HUES48 (cell line): ENCODE data around the gene CYP46A1.
"Not testable (repeated sequence)": the region's sequence is repeated elsewhere in the genome, so short reads cannot be mapped to it uniquely, and the experiment has no call there.

Experiments
- H3K27ac ChIP-seq: one replicate; pipeline ENCODE4 v1.7.0; 2013; ENCODE audit warnings: low read depth, low read length, inconsistent platforms
- H3K27me3 ChIP-seq: 2 replicates; pipeline ENCODE4 v1.6.1; 2013; ENCODE audit warnings: mild to moderate bottlenecking, low read length; ENCODE audit not compliant: control insufficient read depth, insufficient read depth
- H3K36me3 ChIP-seq: 2 replicates; pipeline ENCODE4 v1.6.1; 2013; ENCODE audit warnings: low read length; ENCODE audit not compliant: control insufficient read depth, insufficient read depth
- H3K4me1 ChIP-seq: 2 replicates; pipeline ENCODE4 v1.6.1; 2013; ENCODE audit warnings: mild to moderate bottlenecking, low read length; ENCODE audit not compliant: control insufficient read depth, insufficient read depth
- H3K4me3 ChIP-seq: 2 replicates; pipeline ENCODE4 v1.5.1; 2013; ENCODE audit warnings: mild to moderate bottlenecking, low read depth, low read length
- H3K9ac ChIP-seq: 2 replicates; pipeline ENCODE4 v1.6.1; 2013; ENCODE audit warnings: mild to moderate bottlenecking, low read depth, low read length, moderate library complexity
- H3K9me3 ChIP-seq: 2 replicates; pipeline ENCODE4 v1.6.1; 2013; ENCODE audit warnings: low read length; ENCODE audit not compliant: control insufficient read depth, insufficient read depth

Gene CYP46A1

DNA sequence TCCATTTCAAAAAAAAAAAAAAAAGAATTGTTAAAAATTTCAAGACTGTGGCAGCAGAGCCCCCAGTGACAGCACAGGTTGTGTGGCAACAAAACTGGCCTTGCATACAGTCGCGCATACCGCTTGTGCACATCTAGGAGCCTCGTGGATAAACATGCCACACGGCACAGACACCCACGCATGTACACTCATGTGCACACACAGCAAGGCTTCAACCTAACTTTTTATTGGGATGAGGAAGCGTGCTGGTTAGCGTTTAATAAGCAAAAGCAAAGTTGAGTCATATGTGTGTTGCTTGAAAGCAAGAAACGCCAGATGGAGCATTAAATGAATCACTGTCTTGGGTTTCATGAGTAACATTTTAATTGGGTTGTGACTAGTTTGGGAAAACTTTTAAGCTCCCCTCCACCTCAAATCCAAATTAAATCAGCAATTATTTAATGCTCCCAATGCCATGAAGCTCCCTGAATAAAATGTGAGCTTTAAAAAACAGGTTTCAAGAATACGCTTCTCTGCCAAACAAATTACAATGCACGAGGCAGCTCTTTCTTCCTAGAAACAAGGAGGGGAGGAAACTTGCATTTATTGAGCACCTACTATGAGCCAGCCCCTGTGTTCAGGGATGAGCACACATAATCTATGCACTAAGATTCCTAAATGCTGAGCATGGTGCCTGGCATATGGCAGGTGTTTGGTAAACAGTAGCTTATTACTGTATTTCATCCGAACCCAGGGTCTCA, 73.4 kb downstream of the CYP46A1 start:
- Histone ChIP-seq H3K4me1 (peaks cover 24% of the 10 kb centered on the region), H3K36me3 (no peaks in the 10 kb centered on the region), H3K9ac (no peak overlapping the region), H3K27me3 (no peaks in the 10 kb centered on the region), H3K9me3 (no peaks in the 10 kb centered on the region), H3K4me3 (no peak overlapping the region), H3K27ac (no peak overlapping the region)

DNA sequence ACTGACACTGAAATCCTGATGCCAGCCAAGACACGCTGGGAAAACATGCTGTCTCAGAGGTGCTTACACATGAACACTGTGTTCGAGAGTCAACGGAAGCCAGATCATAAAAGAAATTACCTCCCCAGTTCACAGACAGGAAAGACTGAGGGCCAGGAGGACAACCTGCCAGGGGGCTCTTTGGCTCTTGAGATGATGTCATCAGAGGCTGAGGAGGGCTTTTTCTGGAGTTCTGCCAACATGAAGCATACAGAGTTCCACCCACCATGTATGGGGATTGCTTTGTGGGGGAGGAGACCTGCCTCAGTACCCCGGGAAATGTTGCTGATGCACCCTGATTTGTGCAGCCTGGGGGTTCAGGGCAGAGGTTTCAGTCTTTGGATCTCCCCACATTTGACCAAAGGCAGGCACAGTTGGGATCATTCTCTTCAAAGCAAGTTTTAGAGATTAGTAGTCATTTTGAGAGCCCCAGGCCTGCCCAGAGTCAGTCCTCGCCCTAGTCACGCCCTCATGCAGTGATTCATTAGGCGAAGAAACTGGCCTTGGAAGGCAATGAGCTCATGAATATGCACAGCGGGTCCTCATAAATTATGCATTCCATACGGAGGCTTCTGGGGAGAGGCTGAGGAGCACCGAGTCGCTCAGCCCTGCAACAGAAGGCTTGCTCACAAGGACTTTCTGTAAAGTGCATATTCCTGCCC, 74.2 kb downstream of the CYP46A1 start:
- H3K9me3 ChIP-seq, result no peaks in the 10 kb centered on the region
- no peak overlapping the region for H3K4me3 ChIP-seq
- peaks cover 18% of the 10 kb centered on the region for H3K4me1 ChIP-seq
- no peaks in the 10 kb centered on the region for H3K36me3 ChIP-seq
- H3K27me3 ChIP-seq, result no peaks in the 10 kb centered on the region
- peak overlapping the region; percentile 47 for H3K27ac ChIP-seq
- no peak overlapping the region for H3K9ac ChIP-seq

GRCh38 chr14:99758872-99759545, 74.9 kb downstream of the CYP46A1 start:
- Histone ChIP-seq H3K36me3 (no peaks in the 10 kb centered on the region), H3K4me1 (peaks cover 14% of the 10 kb centered on the region), H3K9ac (no peak overlapping the region), H3K27me3 (no peaks in the 10 kb centered on the region), H3K27ac (peak overlapping the region; percentile 40), H3K9me3 (no peaks in the 10 kb centered on the region), H3K4me3 (no peak overlapping the region)

GRCh38 chr14:99759546-99759925, 75.4 kb downstream of the CYP46A1 start:
- H3K9ac ChIP-seq, result no peak overlapping the region
- H3K4me3 ChIP-seq, result no peak overlapping the region
- no peaks in the 10 kb centered on the region for H3K36me3 ChIP-seq
- peaks cover 14% of the 10 kb centered on the region for H3K4me1 ChIP-seq
- H3K27ac ChIP-seq, result no peak overlapping the region
- H3K27me3 ChIP-seq, result no peaks in the 10 kb centered on the region
- no peaks in the 10 kb centered on the region for H3K9me3 ChIP-seq

DNA sequence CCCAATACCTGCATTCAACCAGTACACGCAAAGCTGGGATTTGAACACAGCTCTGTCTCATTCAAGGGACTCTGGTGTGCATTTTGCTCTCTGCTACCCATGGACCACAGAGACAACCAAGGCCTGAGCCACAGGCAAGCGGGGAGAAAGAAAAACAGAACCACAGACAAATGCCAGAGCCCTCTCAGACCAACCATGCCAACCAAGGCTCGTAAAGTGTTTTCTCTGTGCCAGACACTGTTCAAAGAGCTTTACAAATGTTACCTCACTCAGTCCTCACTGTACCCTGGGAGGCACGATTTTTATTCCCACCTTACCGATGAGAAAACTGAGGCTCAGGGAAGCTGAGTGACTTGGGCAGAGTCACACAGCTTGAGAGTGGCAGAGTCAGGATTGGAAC, 76.7 kb downstream of the CYP46A1 start:
- Histone ChIP-seq H3K9me3 (no peaks in the 10 kb centered on the region), H3K4me3 (no peak overlapping the region), H3K9ac (no peak overlapping the region), H3K27ac (no peak overlapping the region), H3K36me3 (no peaks in the 10 kb centered on the region), H3K27me3 (no peaks in the 10 kb centered on the region), H3K4me1 (peaks cover 14% of the 10 kb centered on the region)

GRCh38 chr14:99762911-99763310, 78.8 kb downstream of the CYP46A1 start:
- H3K27ac ChIP-seq, H3K9ac ChIP-seq, H3K4me3 ChIP-seq: not testable (repeated sequence)

DNA sequence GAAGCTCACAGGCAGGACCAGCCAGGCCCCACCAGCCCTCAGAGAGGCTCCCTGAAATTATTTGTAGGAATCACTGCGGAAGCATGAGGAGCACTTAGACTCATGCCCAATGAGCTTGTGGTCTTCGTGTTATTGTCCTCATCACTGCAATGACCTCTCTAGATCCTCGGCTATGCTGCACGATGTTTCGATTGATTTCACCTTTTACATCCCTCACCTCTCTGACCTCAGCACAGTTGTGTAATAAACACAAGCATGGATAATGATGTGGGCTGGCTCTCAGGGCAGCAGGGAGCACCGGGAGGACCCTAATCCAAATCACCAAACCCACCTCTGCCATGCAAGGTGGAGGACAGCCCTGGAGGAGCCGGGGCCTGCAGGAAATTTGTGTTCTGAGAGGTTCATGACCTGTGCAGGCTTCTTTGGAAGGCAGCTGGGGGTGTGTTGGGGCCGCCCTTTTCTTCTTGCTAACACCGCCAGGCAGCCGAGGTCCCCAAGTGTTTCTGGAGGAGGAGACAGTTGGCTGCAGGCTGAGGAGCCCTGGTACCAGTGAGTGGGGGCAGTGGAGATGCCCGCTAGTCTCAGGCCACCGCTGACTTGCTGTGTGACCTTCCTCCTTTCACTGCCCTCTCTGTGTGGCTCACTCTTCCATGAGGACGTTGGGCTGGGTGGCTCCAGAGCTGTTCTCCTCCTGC, 79.6 kb downstream of the CYP46A1 start:
- Histone ChIP-seq H3K4me1 (peaks cover 7% of the 10 kb centered on the region), H3K36me3 (no peaks in the 10 kb centered on the region), H3K9me3 (no peaks in the 10 kb centered on the region), H3K9ac (no peak overlapping the region), H3K27me3 (no peaks in the 10 kb centered on the region), H3K27ac (no peak overlapping the region), H3K4me3 (no peak overlapping the region)

More at GRCh38 chr14:99762911-99763310, 78.8 kb downstream of the CYP46A1 start:
- H3K4me1 ChIP-seq, result peaks cover 14% of the 10 kb centered on the region
- not testable (repeated sequence) for H3K9me3 ChIP-seq, H3K27me3 ChIP-seq, H3K36me3 ChIP-seq

DNA sequence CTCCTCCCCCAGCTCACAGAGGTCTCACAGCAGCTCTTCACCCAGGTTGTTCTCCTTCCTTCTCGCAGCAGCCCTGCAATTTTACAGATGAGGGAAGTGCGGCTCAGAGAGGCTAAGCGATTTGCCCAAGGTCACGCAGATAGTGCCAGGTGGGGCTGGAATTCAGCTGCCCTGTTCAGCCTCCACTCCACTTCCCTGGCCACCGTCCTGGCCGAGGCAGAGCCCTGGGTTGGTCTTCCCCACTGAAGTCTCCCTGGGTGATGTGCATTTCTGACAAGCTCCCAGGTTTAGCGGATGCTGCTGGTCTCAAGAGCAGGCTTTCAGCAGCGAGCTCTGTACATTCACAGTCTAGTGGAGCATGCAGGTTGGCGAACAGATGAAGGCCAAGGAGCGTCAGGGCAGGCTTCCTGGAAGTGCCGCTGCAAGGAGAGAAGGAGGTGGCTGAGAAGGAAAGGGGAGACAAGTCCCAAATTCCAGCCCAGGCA, 80.2 kb downstream of the CYP46A1 start:
- H3K27ac ChIP-seq, result no peak overlapping the region
- H3K36me3 ChIP-seq, result no peaks in the 10 kb centered on the region
- no peak overlapping the region for H3K4me3 ChIP-seq
- no peaks in the 10 kb centered on the region for H3K27me3 ChIP-seq
- H3K9me3 ChIP-seq, result no peaks in the 10 kb centered on the region
- no peak overlapping the region for H3K9ac ChIP-seq
- peaks cover 1% of the 10 kb centered on the region; the same call in 1 of the 2 replicates for H3K4me1 ChIP-seq

GRCh38 chr14:99768381-99768780, 84.3 kb downstream of the CYP46A1 start:
- Histone ChIP-seq H3K9me3 (no peaks in the 10 kb centered on the region), H3K9ac (no peak overlapping the region), H3K36me3 (no peaks in the 10 kb centered on the region), H3K27me3 (no peaks in the 10 kb centered on the region), H3K4me1 (peaks cover 12% of the 10 kb centered on the region), H3K27ac (no peak overlapping the region), H3K4me3 (no peak overlapping the region)

DNA sequence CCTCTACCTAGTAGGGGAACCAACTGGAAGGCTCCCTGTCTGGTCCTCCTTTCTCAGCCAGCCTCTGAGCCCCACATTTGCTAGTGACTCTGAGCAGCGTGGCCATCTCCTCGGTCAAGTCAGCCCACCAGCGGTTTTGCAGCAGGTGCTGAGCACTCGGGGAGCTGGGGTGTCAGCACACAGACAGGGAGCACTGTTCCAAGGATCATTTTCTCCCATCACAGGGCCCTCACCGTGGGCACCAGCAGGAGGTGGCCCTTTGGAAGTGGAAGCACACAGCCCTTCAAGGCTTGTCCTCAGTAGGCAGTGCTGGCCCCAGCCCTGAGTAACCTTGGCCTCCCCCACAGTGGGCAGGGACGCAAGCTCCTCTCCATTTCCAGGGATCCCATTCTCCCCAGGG, 85.0 kb downstream of the CYP46A1 start:
- Histone ChIP-seq H3K4me3 (no peak overlapping the region), H3K9ac (no peak overlapping the region), H3K27me3 (no peaks in the 10 kb centered on the region), H3K36me3 (no peaks in the 10 kb centered on the region), H3K9me3 (no peaks in the 10 kb centered on the region), H3K4me1 (peaks cover 19% of the 10 kb centered on the region), H3K27ac (no peak overlapping the region)
